PC-3 (cell line): ENCODE measurements around the gene SLC30A7. TPM values are rescaled to one million over a fixed set of nuclear protein-coding genes. Genes with fewer than 3 reads are reported as not detected.

Source experiments
- ATAC-seq: fragments of 200-7000 bp; cut with Tn5 transposase; 2 replicates; pipeline ENCODE4 v1.9.1; 2020; ENCODE audit warnings: mild to moderate bottlenecking, moderate library complexity
- BruUV-seq: library from RNA; stranded (reverse); fragments of 400-500 nt; replicated peaks from 2 replicates; lab custom pipeline; 2021; lab: Mats Ljungman, UMichigan
- CTCF ChIA-PET: fragments of 300-600 bp; sonication (Branson Sonifier 250); formaldehyde crosslinking; loops from one replicate; lab custom pipeline; 2022; ENCODE audit warnings: antibody characterized with exemption; lab: Charles Lee
- POLR2A ChIA-PET: fragments of 300-600 bp; sonication (Branson Sonifier 250); formaldehyde crosslinking; loops from one replicate; lab custom pipeline; 2022; ENCODE audit warnings: antibody characterized with exemption; ENCODE audit not compliant: unreplicated experiment; lab: Charles Lee
- DNase-seq: peaks from one replicate; pipeline ENCODE4 v3.0.0-alpha.2; 2015
- H2AFZ ChIP-seq: fragments of 300-600 bp; sonication (generic); 2 replicates; pipeline ENCODE4 v1.6.0; 2016; ENCODE audit warnings: antibody characterized with exemption, low read length
- H3F3A ChIP-seq: fragments of 300-600 bp; sonication (generic); one replicate; pipeline ENCODE4 v1.6.0; 2017; ENCODE audit warnings: antibody characterized with exemption, low read length, control low read depth, mild to moderate bottlenecking; ENCODE audit not compliant: unreplicated experiment
- H3K27ac ChIP-seq: fragments of 300-600 bp; sonication (generic); 2 replicates; pipeline ENCODE4 v1.5.1; 2016; ENCODE audit warnings: mild to moderate bottlenecking, low read length
- H3K27me3 ChIP-seq: fragments of 300-600 bp; sonication (generic); 2 replicates; pipeline ENCODE4 v1.6.1; 2016; ENCODE audit warnings: low read length, mixed read lengths
- H3K36me3 ChIP-seq: fragments of 300-600 bp; sonication (generic); 2 replicates; pipeline ENCODE4 v1.6.1; 2016; ENCODE audit warnings: low read depth, mixed run types, low read length, mixed read lengths
- H3K4me1 ChIP-seq: fragments of 300-600 bp; sonication (generic); 2 replicates; pipeline ENCODE4 v1.5.1; 2016; ENCODE audit warnings: low read length; ENCODE audit not compliant: insufficient read depth
- H3K4me2 ChIP-seq: fragments of 300-600 bp; sonication (generic); 2 replicates; pipeline ENCODE4 v1.6.0; 2016; ENCODE audit warnings: low read length
- H3K4me3 ChIP-seq: fragments of 300-600 bp; sonication (generic); 2 replicates; pipeline ENCODE4 v1.5.1; 2016; ENCODE audit warnings: mild to moderate bottlenecking, low read length, mixed read lengths
- H3K79me2 ChIP-seq: fragments of 300-600 bp; sonication (generic); 2 replicates; pipeline ENCODE4 v1.6.1; 2017; ENCODE audit warnings: low read length, mixed read lengths
- H3K9ac ChIP-seq: fragments of 300-600 bp; sonication (generic); 2 replicates; pipeline ENCODE4 v1.6.0; 2016; ENCODE audit warnings: mild to moderate bottlenecking, low read length
- H3K9me2 ChIP-seq: fragments of 300-600 bp; sonication (generic); replicated peaks from 2 replicates; pipeline ENCODE4 v1.6.1; 2016; ENCODE audit warnings: mixed run types, low read length, mixed read lengths
- H3K9me3 ChIP-seq: fragments of 300-600 bp; sonication (generic); 2 replicates; pipeline ENCODE4 v1.6.1; 2016; ENCODE audit warnings: low read length, mixed read lengths
- H4K20me1 ChIP-seq: fragments of 300-600 bp; sonication (generic); 2 replicates; pipeline ENCODE4 v1.6.1; 2016; ENCODE audit warnings: low read length, mixed read lengths
- EZH2 ChIP-seq: fragments of 300-600 bp; sonication (generic); IDR thresholded peaks from one replicate; pipeline ENCODE4 v1.6.1; 2017; ENCODE audit warnings: antibody characterized with exemption, mild to moderate bottlenecking, low read length; ENCODE audit not compliant: unreplicated experiment
- EZH2phosphoT487 ChIP-seq: fragments of 300-600 bp; sonication (generic); IDR thresholded peaks from 2 replicates; pipeline ENCODE4 v1.6.1; 2018; ENCODE audit warnings: mild to moderate bottlenecking, antibody characterized with exemption, low read length, borderline replicate concordance
- intact Hi-C: fragments of 100-400 bp; cut with micrococcal nuclease; formaldehyde crosslinking; loops from 2 replicates; pipeline ENCODE4 v1.9.0; 2023
- total RNA-seq: library from RNA; depleted of rRNA; stranded (reverse); fragments of >200 nt; gene quantifications from 2 replicates; pipeline ENCODE4 v1.2.3, GENCODE V29; 2014
- TF ChIP-seq, protein P1 (sequence below): fragments of 300-600 bp; sonication (generic); conservative IDR thresholded peaks from 2 replicates; pipeline ENCODE4 v1.5.1; 2017; ENCODE audit warnings: antibody characterized with exemption, low read depth, mild to moderate bottlenecking, low read length

SLC30A7 gene
- total RNA-seq, 1 experiment from 2014 or later: 24.0 TPM

DNA sequence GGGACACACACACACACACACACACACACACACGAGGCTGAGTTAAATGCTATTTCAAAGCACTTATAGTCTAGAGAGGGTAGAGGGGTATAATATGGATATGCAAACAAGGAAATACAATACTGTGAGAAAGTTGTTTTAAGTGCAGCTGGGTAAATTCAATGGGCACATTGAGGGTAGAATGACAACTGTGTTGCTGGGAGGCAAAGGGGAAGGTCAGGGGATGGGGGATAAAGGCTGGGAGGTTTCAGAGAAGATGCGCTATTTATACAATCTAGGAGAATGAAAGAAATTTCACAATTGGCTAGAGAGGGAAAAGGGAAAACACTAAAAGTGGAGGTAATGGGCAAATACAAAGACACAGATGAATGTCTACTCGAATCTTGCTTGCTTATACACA lies 20.7 kb upstream of the SLC30A7 start:
- no peak for DNase-seq
- no peaks in the 10 kb centered on the region for H3F3A ChIP-seq
- H3K9ac ChIP-seq: no peak overlapping the region
- no peaks in the 10 kb centered on the region for H3K9me2 ChIP-seq
- H3K27ac ChIP-seq: no peak overlapping the region
- H4K20me1 ChIP-seq: no peaks in the 10 kb centered on the region
- CTCF ChIA-PET: no interaction called here
- H3K4me3 ChIP-seq: no peak overlapping the region
- ATAC-seq: no peak
- intact Hi-C loops: loop anchor here (10.0 kb wide), 1 partner anchor 520 kb away; the partner anchor contains the start of gene CDC14A
- H3K4me2 ChIP-seq: no peak overlapping the region
- H3K27me3 ChIP-seq: no peaks in the 10 kb centered on the region
- no TSS peak for BruUV-seq
- H2AFZ ChIP-seq: no peak overlapping the region
- TF ChIP-seq, protein P1, sequence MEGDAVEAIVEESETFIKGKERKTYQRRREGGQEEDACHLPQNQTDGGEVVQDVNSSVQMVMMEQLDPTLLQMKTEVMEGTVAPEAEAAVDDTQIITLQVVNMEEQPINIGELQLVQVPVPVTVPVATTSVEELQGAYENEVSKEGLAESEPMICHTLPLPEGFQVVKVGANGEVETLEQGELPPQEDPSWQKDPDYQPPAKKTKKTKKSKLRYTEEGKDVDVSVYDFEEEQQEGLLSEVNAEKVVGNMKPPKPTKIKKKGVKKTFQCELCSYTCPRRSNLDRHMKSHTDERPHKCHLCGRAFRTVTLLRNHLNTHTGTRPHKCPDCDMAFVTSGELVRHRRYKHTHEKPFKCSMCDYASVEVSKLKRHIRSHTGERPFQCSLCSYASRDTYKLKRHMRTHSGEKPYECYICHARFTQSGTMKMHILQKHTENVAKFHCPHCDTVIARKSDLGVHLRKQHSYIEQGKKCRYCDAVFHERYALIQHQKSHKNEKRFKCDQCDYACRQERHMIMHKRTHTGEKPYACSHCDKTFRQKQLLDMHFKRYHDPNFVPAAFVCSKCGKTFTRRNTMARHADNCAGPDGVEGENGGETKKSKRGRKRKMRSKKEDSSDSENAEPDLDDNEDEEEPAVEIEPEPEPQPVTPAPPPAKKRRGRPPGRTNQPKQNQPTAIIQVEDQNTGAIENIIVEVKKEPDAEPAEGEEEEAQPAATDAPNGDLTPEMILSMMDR: no peak
- TF ChIP-seq EZH2 (no peak), EZH2phosphoT487 (no peak)
- H3K9me3 ChIP-seq: no peaks in the 10 kb centered on the region
- no peaks in the 10 kb centered on the region for H3K4me1 ChIP-seq
- H3K36me3 ChIP-seq: no peaks in the 10 kb centered on the region
- no peaks in the 10 kb centered on the region for H3K79me2 ChIP-seq
- POLR2A ChIA-PET: no interaction called here

DNA sequence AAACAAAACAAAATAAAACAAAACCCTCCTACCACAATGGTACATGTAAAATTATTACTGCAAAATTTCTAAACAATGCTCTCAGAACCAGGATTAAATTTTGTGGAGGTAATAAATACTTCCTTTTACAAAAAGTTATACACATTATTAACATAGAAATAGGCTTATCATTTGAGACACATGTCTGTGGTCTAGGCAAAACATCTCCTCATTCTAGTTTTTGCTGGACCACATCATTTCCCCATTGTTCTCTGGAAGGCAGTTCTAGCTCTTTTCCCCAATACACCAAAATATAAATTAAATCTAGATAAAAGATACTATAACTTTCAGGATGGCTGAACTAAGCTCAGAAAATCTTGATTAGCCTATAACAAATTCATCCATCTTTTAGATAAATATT lies 19.6 kb upstream of the SLC30A7 start:
- TF ChIP-seq EZH2phosphoT487 (no peak), EZH2 (no peak)
- TF ChIP-seq, protein P1: no peak
- Histone ChIP-seq H2AFZ (no peak overlapping the region), H3K9me3 (no peaks in the 10 kb centered on the region), H3K9me2 (no peaks in the 10 kb centered on the region), H3K27ac (no peak overlapping the region), H3K9ac (no peak overlapping the region), H3K4me3 (no peak overlapping the region), H3K27me3 (no peaks in the 10 kb centered on the region), H3K4me1 (no peaks in the 10 kb centered on the region), H3K79me2 (no peaks in the 10 kb centered on the region), H3K36me3 (no peaks in the 10 kb centered on the region), H3K4me2 (no peak overlapping the region), H4K20me1 (no peaks in the 10 kb centered on the region), H3F3A (no peaks in the 10 kb centered on the region)
- BruUV-seq: no TSS peak
- intact Hi-C loops: loop anchor here (10.0 kb wide), 1 partner anchor 521 kb away; the partner anchor contains the start of gene CDC14A
- ChIA-PET CTCF (interaction anchor here (0.6 kb wide), 1 partner anchor 31 kb away, joined by 3 read pairs; no protein-coding TSS in a partner anchor), POLR2A (no interaction called here)
- ATAC-seq (no peak), DNase-seq (no peak)

DNA sequence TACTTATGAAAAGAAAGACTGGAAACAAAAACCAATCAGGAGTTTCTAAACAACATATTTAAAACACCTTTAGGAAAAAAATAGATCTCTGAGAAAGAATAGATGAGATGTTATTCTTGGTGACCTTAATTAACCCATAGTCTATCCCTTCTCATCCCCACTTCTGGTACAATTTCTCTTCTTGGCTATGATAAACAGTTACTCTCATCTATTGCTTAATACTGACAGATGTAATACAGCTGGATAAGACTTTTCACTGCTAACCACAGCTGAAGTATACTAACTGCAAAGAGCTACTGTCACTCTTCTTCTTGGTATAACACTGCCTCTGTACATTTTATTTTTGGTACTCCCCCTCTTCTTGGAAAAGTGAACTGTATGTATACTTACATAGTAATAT lies 16.5 kb upstream of the SLC30A7 start:
- BruUV-seq: no TSS peak
- no peak overlapping the region for H3K27ac ChIP-seq
- H3K4me3 ChIP-seq: no peak overlapping the region
- DNase-seq (no peak), ATAC-seq (no peak)
- no peaks in the 10 kb centered on the region for H3K27me3 ChIP-seq
- H3K79me2 ChIP-seq: no peaks in the 10 kb centered on the region
- H3K4me2 ChIP-seq: no peak overlapping the region
- H3K9me2 ChIP-seq: no peaks in the 10 kb centered on the region
- H3K9me3 ChIP-seq: no peaks in the 10 kb centered on the region
- CTCF ChIA-PET: no interaction called here
- peaks cover 12% of the 10 kb centered on the region for H3K4me1 ChIP-seq
- no peaks in the 10 kb centered on the region for H4K20me1 ChIP-seq
- no peak overlapping the region for H3K9ac ChIP-seq
- H3F3A ChIP-seq: no peaks in the 10 kb centered on the region
- POLR2A ChIA-PET: no interaction called here
- no peaks in the 10 kb centered on the region for H3K36me3 ChIP-seq
- TF ChIP-seq, protein P1: no peak
- no peak for TF ChIP-seq EZH2phosphoT487
- no peak for TF ChIP-seq EZH2
- H2AFZ ChIP-seq: no peak overlapping the region
- intact Hi-C loops: loop anchor here (10.0 kb wide), 1 partner anchor 525 kb away; the partner anchor contains the start of gene CDC14A
